Activated CD4-positive, alpha-beta T cell treated with anti-CD3 and anti-CD28 coated beads for 36 hours (primary cell): ENCODE measurements around the gene DCLK1. TPM values are rescaled to one million over a fixed set of nuclear protein-coding genes. Genes with fewer than 3 reads are reported as not detected.
"Not testable (repeated sequence)": the region's sequence is repeated elsewhere in the genome, so short reads cannot be mapped to it uniquely, and the experiment has no call there.

ENCODE experiments used
- ATAC-seq: fragments of 200-7000 bp; cut with Tn5 transposase; one replicate; pipeline ENCODE4 v1.10.0; 2021; ENCODE audit warnings: mild to moderate bottlenecking, moderate library complexity
- CTCF ChIA-PET: fragments of 350-600 bp; sonication (Branson Sonifier 250); formaldehyde crosslinking; loops from one replicate; lab custom pipeline; 2021; ENCODE audit warnings: antibody characterized with exemption; lab: Charles Lee
- POLR2A ChIA-PET: fragments of 350-600 bp; sonication (Branson Sonifier 250); formaldehyde crosslinking; loops from one replicate; lab custom pipeline; 2021; ENCODE audit warnings: antibody characterized with exemption, inconsistent platforms; lab: Charles Lee
- DNase-seq: peaks from one replicate; pipeline ENCODE4 v3.0.0-alpha.2; 2020
- H3K27ac Mint-ChIP-seq: one replicate; pipeline ENCODE4 v1.8.0; 2021; ENCODE audit warnings: mixed read lengths
- H3K27me3 Mint-ChIP-seq: one replicate; pipeline ENCODE4 v1.8.0; 2021; ENCODE audit warnings: mixed read lengths
- H3K36me3 Mint-ChIP-seq: one replicate; pipeline ENCODE4 v1.8.0; 2021; ENCODE audit warnings: low read depth, mixed read lengths
- H3K4me1 Mint-ChIP-seq: one replicate; pipeline ENCODE4 v1.8.0; 2021; ENCODE audit warnings: mixed read lengths
- H3K4me3 Mint-ChIP-seq: one replicate; pipeline ENCODE4 v1.8.0; 2021; ENCODE audit warnings: mild to moderate bottlenecking, moderate library complexity, mixed read lengths
- H3K9me3 Mint-ChIP-seq: one replicate; pipeline ENCODE4 v1.8.0; 2021; ENCODE audit warnings: low read depth, mixed read lengths
- intact Hi-C, 2 experiments: fragments of 100-400 bp; cut with DNase I in 1 of 2; cut with micrococcal nuclease in 1 of 2; formaldehyde crosslinking; loops; one replicate each; pipeline versions ENCODE4 v1.14.2 to v1.15.1; 2022 to 2024; cut with DNase I, micrococcal nuclease
- total RNA-seq, 2 experiments: library from RNA; stranded (reverse); gene quantifications; one replicate each; pipeline ENCODE4 v1.2.3, GENCODE V29; 2021

DCLK1 gene
- total RNA-seq, 2 experiments from 2014 or later = not detected

- Mint-ChIP-seq H3K27ac (no peak overlapping the region), H3K4me3 (no peak overlapping the region), H3K9me3 (no peaks in the 10 kb centered on the region), H3K4me1 (no peaks in the 10 kb centered on the region), H3K27me3 (peaks cover 2% of the 10 kb centered on the region), H3K36me3 (no peaks in the 10 kb centered on the region)
- DNase-seq (no peak), ATAC-seq (no peak)
- POLR2A ChIA-PET = interaction anchor here (0.6 kb wide), 1 partner anchor 1621 kb away, joined by 3 read pairs; no protein-coding TSS in a partner anchor
- CTCF ChIA-PET = no interaction called here
- intact Hi-C loops = no loop called here
These were observed 136.8 kb downstream of the DCLK1 start for GRCh38 chr13:35994131-35994966.

- ChIA-PET POLR2A (interaction anchor here (0.6 kb wide), 1 partner anchor 1620 kb away, joined by 3 read pairs; no protein-coding TSS in a partner anchor), CTCF (no interaction called here)
These were observed 137.5 kb downstream of the DCLK1 start for GRCh38 chr13:35993686-35994085.

GRCh38 chr13:35992964-35993363, 138.2 kb downstream of the DCLK1 start:
- Mint-ChIP-seq H3K4me3 (no peak overlapping the region), H3K9me3 (no peaks in the 10 kb centered on the region), H3K4me1 (no peaks in the 10 kb centered on the region), H3K27me3 (peaks cover 2% of the 10 kb centered on the region), H3K27ac (no peak overlapping the region), H3K36me3 (no peaks in the 10 kb centered on the region)
- ChIA-PET CTCF (no interaction called here), POLR2A (no interaction called here)
- no peak for DNase-seq
- intact Hi-C loops = no loop called here
- no peak for ATAC-seq

More at GRCh38 chr13:35993686-35994085, 137.5 kb downstream of the DCLK1 start:
- Mint-ChIP-seq H3K36me3 (no peaks in the 10 kb centered on the region), H3K27me3 (peaks cover 2% of the 10 kb centered on the region), H3K4me3 (no peak overlapping the region), H3K27ac (no peak overlapping the region), H3K9me3 (no peaks in the 10 kb centered on the region), H3K4me1 (no peaks in the 10 kb centered on the region)
- DNase-seq (no peak), ATAC-seq (no peak)
- intact Hi-C loops = no loop called here

- no peak overlapping the region for H3K27ac Mint-ChIP-seq
These were observed 141.0 kb downstream of the DCLK1 start for GRCh38 chr13:35990196-35990595.

GRCh38 chr13:35988648-35989081, 142.5 kb downstream of the DCLK1 start:
- no peak overlapping the region for H3K27ac Mint-ChIP-seq
- no peaks in the 10 kb centered on the region for H3K4me1 Mint-ChIP-seq
- no peaks in the 10 kb centered on the region for H3K9me3 Mint-ChIP-seq
- ATAC-seq (no peak), DNase-seq (no peak)
- no peak overlapping the region for H3K4me3 Mint-ChIP-seq
- POLR2A ChIA-PET = no interaction called here
- CTCF ChIA-PET = interaction anchor here (0.7 kb wide), 1 partner anchor 10 kb away, joined by 3 read pairs; no protein-coding TSS in a partner anchor
- peaks cover 9% of the 10 kb centered on the region for H3K27me3 Mint-ChIP-seq
- H3K36me3 Mint-ChIP-seq = no peaks in the 10 kb centered on the region
- intact Hi-C loops = no loop called here

More at GRCh38 chr13:35990196-35990595, 141.0 kb downstream of the DCLK1 start:
- DNase-seq (no peak), ATAC-seq (no peak)
- Mint-ChIP-seq H3K27me3 (peaks cover 9% of the 10 kb centered on the region), H3K36me3 (no peaks in the 10 kb centered on the region), H3K9me3 (no peaks in the 10 kb centered on the region), H3K4me3 (no peak overlapping the region), H3K4me1 (no peaks in the 10 kb centered on the region)
- ChIA-PET POLR2A (no interaction called here), CTCF (no interaction called here)
- intact Hi-C loops = no loop called here

- CTCF ChIA-PET = interaction anchor here (0.7 kb wide), 1 partner anchor 9 kb away, joined by 3 read pairs; no protein-coding TSS in a partner anchor
- ATAC-seq (no peak), DNase-seq (no peak)
- Mint-ChIP-seq H3K36me3 (no peaks in the 10 kb centered on the region), H3K4me3 (no peak overlapping the region), H3K4me1 (no peaks in the 10 kb centered on the region), H3K27me3 (peaks cover 9% of the 10 kb centered on the region), H3K9me3 (no peaks in the 10 kb centered on the region), H3K27ac (no peak overlapping the region)
- intact Hi-C loops = no loop called here
- POLR2A ChIA-PET = no interaction called here
These were observed 143.3 kb downstream of the DCLK1 start for GRCh38 chr13:35987572-35988513.

GRCh38 chr13:35984776-35985453, 146.3 kb downstream of the DCLK1 start:
- H3K4me3 Mint-ChIP-seq = no peak overlapping the region
- POLR2A ChIA-PET = no interaction called here
- H3K9me3 Mint-ChIP-seq = no peaks in the 10 kb centered on the region
- ATAC-seq = no peak
- H3K4me1 Mint-ChIP-seq = no peaks in the 10 kb centered on the region
- CTCF ChIA-PET = no interaction called here
- H3K36me3 Mint-ChIP-seq = no peaks in the 10 kb centered on the region
- no peak for DNase-seq
- peaks cover 7% of the 10 kb centered on the region for H3K27me3 Mint-ChIP-seq
- no peak overlapping the region for H3K27ac Mint-ChIP-seq
- intact Hi-C loops = no loop called here

- H3K9me3 Mint-ChIP-seq = no peaks in the 10 kb centered on the region
- POLR2A ChIA-PET = no interaction called here
- H3K36me3 Mint-ChIP-seq = no peaks in the 10 kb centered on the region
- H3K4me1 Mint-ChIP-seq = no peaks in the 10 kb centered on the region
- H3K27ac Mint-ChIP-seq = no peak overlapping the region
- ATAC-seq = no peak
- peaks cover 7% of the 10 kb centered on the region for H3K27me3 Mint-ChIP-seq
- intact Hi-C loops = no loop called here
- no peak for DNase-seq
- CTCF ChIA-PET = no interaction called here
- H3K4me3 Mint-ChIP-seq = no peak overlapping the region
These were observed 146.9 kb downstream of the DCLK1 start for GRCh38 chr13:35984287-35984686.

- intact Hi-C loops, POLR2A ChIA-PET, H3K4me1 Mint-ChIP-seq, H3K9me3 Mint-ChIP-seq, DNase-seq, H3K4me3 Mint-ChIP-seq, ATAC-seq, H3K27ac Mint-ChIP-seq, H3K27me3 Mint-ChIP-seq, H3K36me3 Mint-ChIP-seq, CTCF ChIA-PET: not testable (repeated sequence)
These were observed 147.5 kb downstream of the DCLK1 start for GRCh38 chr13:35983703-35984102.

GRCh38 chr13:35983206-35983605, 148.0 kb downstream of the DCLK1 start:
- intact Hi-C loops = no loop called here
- Mint-ChIP-seq H3K27ac (no peak overlapping the region), H3K36me3 (no peaks in the 10 kb centered on the region), H3K4me1 (no peaks in the 10 kb centered on the region), H3K27me3 (peaks cover 12% of the 10 kb centered on the region), H3K4me3 (no peak overlapping the region), H3K9me3 (no peaks in the 10 kb centered on the region)
- DNase-seq (no peak), ATAC-seq (no peak)
- POLR2A ChIA-PET = no interaction called here
- CTCF ChIA-PET = no interaction called here

- DNase-seq (no peak), ATAC-seq (no peak)
- Mint-ChIP-seq H3K27ac (no peak overlapping the region), H3K9me3 (no peaks in the 10 kb centered on the region), H3K4me1 (no peaks in the 10 kb centered on the region), H3K27me3 (peaks cover 5% of the 10 kb centered on the region), H3K4me3 (no peak overlapping the region), H3K36me3 (no peaks in the 10 kb centered on the region)
- ChIA-PET POLR2A (no interaction called here), CTCF (interaction anchor here (0.8 to 4.5 kb wide), 8 partner anchors 9 to 305 kb away, joined by 3 to 51 read pairs (median 4); no protein-coding TSS in a partner anchor)
- intact Hi-C loops = no loop called here
These were observed 151.7 kb downstream of the DCLK1 start for GRCh38 chr13:35979361-35979951.
